A549 (cell line): ENCODE data around the gene TSPAN3. TPM values are rescaled to one million over a fixed set of nuclear protein-coding genes. Genes with fewer than 3 reads are reported as not detected.

Source experiments
- ATAC-seq, 2 experiments: fragments of 200-7000 bp in 1 of 2; fragments of >200 bp in 1 of 2; cut with Nextera tagmentation in 1 of 2; cut with Tn5 transposase in 1 of 2; 3 replicates each; pipeline versions ENCODE4 v1.8.0 to v1.9.1; 2018 to 2020; ENCODE audit warnings: mild to moderate bottlenecking in 1 of 2, moderate library complexity in 1 of 2
- CTCF ChIA-PET: fragments of 300-600 bp; sonication (Branson Sonifier 250); formaldehyde crosslinking; extraction: SDS; loops from one replicate; lab custom pipeline; 2021; ENCODE audit warnings: antibody characterized with exemption, inconsistent platforms; lab: Yijun Ruan, JAX
- POLR2A ChIA-PET: fragments of 350-600 bp; formaldehyde crosslinking; extraction: SDS; loops from one replicate; lab custom pipeline; 2021; ENCODE audit warnings: antibody characterized with exemption, inconsistent platforms; lab: Yijun Ruan, JAX
- DNase-seq, 2 experiments: peaks; one replicate each; pipeline versions ENCODE4 v3.0.0 to v3.0.0-alpha.2; 2011 to 2016; ENCODE audit warnings: low read depth in 1 of 2, low spot score in 1 of 2
- FAIRE-seq: peaks from 2 replicates; lab custom pipeline; 2011; peaks lifted over from hg19 to GRCh38; lab: Jason Lieb, UNC
- H3K27ac ChIP-seq, 2 experiments: fragments of >200 bp; sonication (Bioruptor Twin); formaldehyde crosslinking; 3 replicates each; pipeline ENCODE4 v1.5.1; 2016 to 2017
- H3K4me1 ChIP-seq: fragments of >200 bp; sonication (Bioruptor Twin); formaldehyde crosslinking; 3 replicates; pipeline ENCODE4 v1.6.1; 2016
- H3K4me2 ChIP-seq: fragments of >200 bp; sonication (Bioruptor Twin); formaldehyde crosslinking; 3 replicates; pipeline ENCODE4 v1.6.1; 2016
- H3K4me3 ChIP-seq: fragments of >200 bp; sonication (Bioruptor Twin); formaldehyde crosslinking; 3 replicates; pipeline ENCODE4 v1.5.1; 2016
- H3K9me3 ChIP-seq: fragments of >200 bp; sonication (Bioruptor Twin); formaldehyde crosslinking; 3 replicates; pipeline ENCODE4 v1.6.1; 2016
- BCL3 ChIP-seq: fragments of >200 bp; sonication (Bioruptor Twin); formaldehyde crosslinking; IDR thresholded peaks from 3 replicates; pipeline ENCODE4 v1.6.1; 2016
- CBX2 ChIP-seq: fragments of 200-600 bp; sonication (generic); IDR thresholded peaks from 2 replicates; pipeline ENCODE4 v1.6.1; 2016; ENCODE audit warnings: low read depth, mild to moderate bottlenecking, borderline replicate concordance
- CBX8 ChIP-seq: fragments of 200-600 bp; sonication (generic); IDR thresholded peaks from 2 replicates; pipeline ENCODE4 v1.6.1; 2016
- CHD4 ChIP-seq: fragments of 200-600 bp; sonication (generic); IDR thresholded peaks from 2 replicates; pipeline ENCODE4 v1.6.1; 2016; ENCODE audit warnings: antibody characterized with exemption, mild to moderate bottlenecking, borderline replicate concordance
- CTCF ChIP-seq: fragments of >200 bp; sonication (Bioruptor Twin); formaldehyde crosslinking; IDR thresholded peaks from 3 replicates; pipeline ENCODE4 v1.5.1; 2016
- EHMT2 ChIP-seq: fragments of 200-600 bp; sonication (generic); IDR thresholded peaks from 2 replicates; pipeline ENCODE4 v1.6.1; 2016; ENCODE audit warnings: antibody characterized with exemption, low read depth, mild to moderate bottlenecking, moderate library complexity
- FOSB ChIP-seq: fragments of 250-450 bp; sonication (Bioruptor Pico); IDR thresholded peaks from 2 replicates; pipeline ENCODE4 v1.5.0; 2020; ENCODE audit warnings: mild to moderate bottlenecking, moderate library complexity
- FOXS1 ChIP-seq: fragments of 250-450 bp; sonication (Bioruptor Pico); IDR thresholded peaks from 2 replicates; pipeline ENCODE4 v1.5.0; 2020; ENCODE audit warnings: mild to moderate bottlenecking, moderate library complexity
- GATA3 ChIP-seq: IDR thresholded peaks from 2 replicates; pipeline ENCODE4 v1.6.1; 2012; ENCODE audit warnings: borderline replicate concordance
- HES2 ChIP-seq: fragments of >200 bp; sonication (Bioruptor Twin); formaldehyde crosslinking; IDR thresholded peaks from 2 replicates; pipeline ENCODE4 v1.6.1; 2016
- HOXB13 ChIP-seq: fragments of 250-450 bp; sonication (Bioruptor Pico); IDR thresholded peaks from 2 replicates; pipeline ENCODE4 v1.5.0; 2020; ENCODE audit warnings: low read depth, mild to moderate bottlenecking, moderate library complexity
- HOXB5 ChIP-seq: fragments of 250-450 bp; sonication (Bioruptor Pico); IDR thresholded peaks from 2 replicates; pipeline ENCODE4 v1.5.0; 2020; ENCODE audit warnings: mild to moderate bottlenecking, moderate library complexity
- JUN ChIP-seq, 2 experiments: fragments of >200 bp; sonication (Bioruptor Twin); formaldehyde crosslinking; IDR thresholded peaks; 2 replicates in 1 of 2; 3 replicates in 1 of 2; pipeline ENCODE4 v1.6.1; 2016 to 2017
- JUNB ChIP-seq: fragments of >200 bp; sonication (Bioruptor Twin); formaldehyde crosslinking; IDR thresholded peaks from 2 replicates; pipeline ENCODE4 v1.6.1; 2016
- KDM1A ChIP-seq: fragments of 200-600 bp; sonication (generic); IDR thresholded peaks from 2 replicates; pipeline ENCODE4 v1.6.1; 2016; ENCODE audit warnings: low read depth, mild to moderate bottlenecking
- MAFK ChIP-seq: fragments of 450-650 bp; IDR thresholded peaks from 2 replicates; pipeline ENCODE4 v1.6.1; 2014; ENCODE audit not compliant: partially characterized antibody
- NPAS2 ChIP-seq: fragments of 250-450 bp; sonication (Bioruptor Pico); IDR thresholded peaks from 2 replicates; pipeline ENCODE4 v1.8.0; 2022; ENCODE audit warnings: mild to moderate bottlenecking, moderate library complexity, borderline replicate concordance
- PBX3 ChIP-seq: IDR thresholded peaks from 2 replicates; pipeline ENCODE4 v1.6.1; 2012
- RAD21 ChIP-seq, 2 experiments: fragments of >200 bp in 1 of 2; sonication (Bioruptor Twin) in 1 of 2; formaldehyde crosslinking in 1 of 2; IDR thresholded peaks in 1 of 2; conservative IDR thresholded peaks in 1 of 2; 2 replicates in 1 of 2; 3 replicates in 1 of 2; pipeline ENCODE4 v1.6.1; 2012 to 2018; ENCODE audit warnings: inconsistent platforms in 1 of 2
- RCOR1 ChIP-seq: fragments of 150-350 bp; IDR thresholded peaks from 2 replicates; pipeline ENCODE4 v1.6.1; 2014; ENCODE audit warnings: antibody characterized with exemption, low read length, low read depth
- REST ChIP-seq: fragments of 200-600 bp; sonication (generic); IDR thresholded peaks from 2 replicates; pipeline ENCODE4 v1.6.1; 2016; ENCODE audit warnings: antibody characterized with exemption, mild to moderate bottlenecking, moderate library complexity
- SMC3 ChIP-seq: fragments of >200 bp; sonication (Bioruptor Twin); formaldehyde crosslinking; IDR thresholded peaks from 3 replicates; pipeline ENCODE4 v1.6.1; 2018; ENCODE audit warnings: inconsistent platforms
- SREBF2 ChIP-seq: fragments of 450-650 bp; IDR thresholded peaks from 2 replicates; pipeline ENCODE4 v1.6.1; 2014; ENCODE audit warnings: mild to moderate bottlenecking, moderate library complexity
- TFCP2L1 ChIP-seq: fragments of 250-450 bp; sonication (Bioruptor Pico); IDR thresholded peaks from 2 replicates; pipeline ENCODE4 v1.5.0; 2021; ENCODE audit warnings: mild to moderate bottlenecking
- ZNF302 ChIP-seq: fragments of 250-450 bp; sonication (Bioruptor Pico); IDR thresholded peaks from 2 replicates; pipeline ENCODE4 v1.9.0; 2021; ENCODE audit warnings: inconsistent platforms, mild to moderate bottlenecking, moderate library complexity
- ZSCAN20 ChIP-seq: fragments of 250-450 bp; sonication (Bioruptor Pico); IDR thresholded peaks from 2 replicates; pipeline ENCODE4 v1.8.0; 2022; ENCODE audit warnings: mild to moderate bottlenecking, moderate library complexity
- WGBS: methylation state at CpG from one replicate; pipeline ENCODE4 v1.1.6; 2017; ENCODE audit errors: missing lambda C conversion rate; 5-methylcytosine and 5-hydroxymethylcytosine counted together
- polyA plus RNA-seq, 4 experiments: library from polyadenylated mRNA; depleted of rRNA in 3 of 4; stranded (reverse); fragments of >200 nt; fragmentation: RNase III in 1 of 4; extraction: RNeasy Plus Mini Kit Qiagen cat#74134 plus additional on column Dnase treatment in 1 of 4; gene quantifications; 2 replicates in 3 of 4; 3 replicates in 1 of 4; pipeline ENCODE4 v1.2.3, GENCODE V29; 2011 to 2017
- TF ChIP-seq, protein P1 (sequence below): IDR thresholded peaks from 2 replicates; pipeline ENCODE4 v1.6.1; 2012; ENCODE audit warnings: low read depth, borderline replicate concordance

Gene TSPAN3
- polyA plus RNA-seq, 2 of the 4 experiments (the other 2 are of a cell fraction), result 362 to 636 TPM

DNA sequence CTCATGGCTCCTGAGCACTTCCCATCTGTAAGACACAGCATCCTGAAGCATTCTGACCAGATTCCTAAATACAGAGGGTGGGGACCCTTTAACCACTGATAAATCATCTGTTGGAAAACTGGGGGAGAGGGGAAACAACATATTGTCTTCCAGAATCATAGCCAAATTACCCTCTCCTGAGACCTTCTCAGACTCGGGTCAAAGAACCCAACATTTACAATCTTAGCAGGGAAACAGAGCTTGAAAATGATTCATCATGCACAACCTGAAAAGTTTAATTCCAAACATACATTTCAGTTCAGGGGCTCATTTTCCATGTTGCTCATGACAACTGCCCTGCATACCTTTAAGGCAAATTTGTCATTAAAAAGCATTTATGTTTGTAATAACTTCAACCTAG is 48.5 kb upstream of the TSPAN3 start:
- ATAC-seq (no peak), FAIRE-seq (no peak), DNase-seq (no peak)
- WGBS, result 47% methylated on average over 1 of the region's 1 CpG
- Histone ChIP-seq H3K9me3 (no peaks in the 10 kb centered on the region), H3K27ac (no peak overlapping the region), H3K4me2 (no peak overlapping the region), H3K4me3 (no peak overlapping the region), H3K4me1 (no peaks in the 10 kb centered on the region)
- ChIA-PET CTCF (interaction anchor here (0.5 to 6.3 kb wide), 49 partner anchors 11 to 702 kb away, joined by 3 to 192 read pairs (median 4); partner anchors contain the start of genes HMG20A and LINGO1), POLR2A (no interaction called here)
- no peak for TF ChIP-seq HOXB13 (CRISPR knock-in tag)
- no peak for TF ChIP-seq SREBF2
- no peak for TF ChIP-seq JUNB
- no peak for TF ChIP-seq PBX3
- no peak for TF ChIP-seq SMC3
- no peak for TF ChIP-seq MAFK
- TF ChIP-seq FOXS1 (CRISPR knock-in tag), result no peak
- no peak for TF ChIP-seq NPAS2 (CRISPR knock-in tag)
- TF ChIP-seq CBX8, result no peak
- no peak for TF ChIP-seq CHD4
- TF ChIP-seq JUN (IDR thresholded peaks at IDR 0.05), result no peak
- TF ChIP-seq ZSCAN20 (CRISPR knock-in tag), result no peak
- TF ChIP-seq FOSB (CRISPR knock-in tag), result no peak
- no peak for TF ChIP-seq GATA3
- no peak for TF ChIP-seq CBX2
- no peak for TF ChIP-seq HOXB5 (CRISPR knock-in tag)
- no peak for TF ChIP-seq REST
- TF ChIP-seq HES2, result no peak
- no peak for TF ChIP-seq RCOR1
- TF ChIP-seq, protein P1, sequence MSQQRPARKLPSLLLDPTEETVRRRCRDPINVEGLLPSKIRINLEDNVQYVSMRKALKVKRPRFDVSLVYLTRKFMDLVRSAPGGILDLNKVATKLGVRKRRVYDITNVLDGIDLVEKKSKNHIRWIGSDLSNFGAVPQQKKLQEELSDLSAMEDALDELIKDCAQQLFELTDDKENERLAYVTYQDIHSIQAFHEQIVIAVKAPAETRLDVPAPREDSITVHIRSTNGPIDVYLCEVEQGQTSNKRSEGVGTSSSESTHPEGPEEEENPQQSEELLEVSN, result no peak

- TF ChIP-seq BCL3 (no peak), CTCF (peak; percentile 96), KDM1A (no peak), EHMT2 (no peak), SMC3 (peak; percentile 86), CBX8 (no peak), CBX2 (no peak), ZSCAN20 (CRISPR knock-in tag) (no peak), HOXB5 (CRISPR knock-in tag) (no peak), HES2 (no peak), TFCP2L1 (CRISPR knock-in tag) (no peak), ZNF302 (no peak), RAD21 (conservative IDR thresholded peaks at IDR 0.05 in 1 of 2, IDR thresholded peaks at IDR 0.05 in 1 of 2) (peak; percentile 93), RCOR1 (no peak)
- TF ChIP-seq, protein P1, result no peak
- ChIA-PET POLR2A (no interaction called here), CTCF (interaction anchor here (0.5 to 6.3 kb wide), 57 partner anchors 9 to 703 kb away, joined by 3 to 192 read pairs (median 4); partner anchors contain the start of genes HMG20A and LINGO1)
- Histone ChIP-seq H3K27ac (no peak overlapping the region), H3K9me3 (no peaks in the 10 kb centered on the region), H3K4me1 (no peaks in the 10 kb centered on the region), H3K4me2 (no peak overlapping the region), H3K4me3 (no peak overlapping the region)
- FAIRE-seq (peak; percentile 90), ATAC-seq (peak; percentile 83 to 93), DNase-seq (peak; percentile 64 to 74)
- WGBS, result 62% methylated on average over 3 of the region's 3 CpGs
These were observed 48.0 kb upstream of the TSPAN3 start for GRCh38 chr15:77118882-77119321.
